Tongue (tissue), 2 donors: ENCODE data around the gene SCUBE3. TPM values are rescaled to one million over a fixed set of nuclear protein-coding genes. Genes with fewer than 3 reads are reported as not detected.
A peak's percentile ranks its signal among the peaks of the same experiment; 100 is the strongest.

Experiments used
- DNase-seq: peaks from one replicate; pipeline ENCODE4 v3.0.0-alpha.2; 2015
- total RNA-seq: library from RNA; depleted of rRNA; stranded (reverse); fragments of >200 nt; gene quantifications from one replicate; pipeline ENCODE4 v1.2.3, GENCODE V29; 2014

Gene SCUBE3
- total RNA-seq, 1 donor from 2014 or later = 1.3 TPM

GRCh38 chr6:35272005-35272404 lies 58.2 kb downstream of the SCUBE3 start:
- no peak for DNase-seq

- no peak for DNase-seq
These were observed 60.2 kb downstream of the SCUBE3 start for GRCh38 chr6:35273822-35274559.

- peak; percentile 35 for DNase-seq
These were observed 62.0 kb downstream of the SCUBE3 start for GRCh38 chr6:35275744-35276260.

DNA sequence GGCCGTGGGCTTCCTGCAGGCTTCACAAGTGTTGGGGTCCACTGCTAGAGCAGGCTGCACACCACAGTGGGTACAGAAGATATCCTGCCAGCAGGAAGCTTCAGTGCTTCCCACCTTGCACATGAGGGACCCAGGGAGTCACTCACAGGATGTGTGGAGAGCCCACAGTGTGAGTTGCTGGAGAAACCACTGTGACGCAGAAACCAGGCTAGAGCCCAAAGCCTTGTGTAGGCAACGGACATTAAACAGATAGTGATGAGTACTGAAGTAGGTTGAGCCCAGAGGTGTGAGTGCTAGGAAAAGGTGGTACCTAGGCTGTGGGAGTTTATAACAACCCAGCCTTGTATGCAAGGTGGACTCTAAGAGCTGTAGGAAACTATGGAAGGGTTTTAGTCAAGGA lies 65.0 kb downstream of the SCUBE3 start:
- no peak for DNase-seq

GRCh38 chr6:35280903-35281302 lies 67.1 kb downstream of the SCUBE3 start:
- no peak for DNase-seq

DNA sequence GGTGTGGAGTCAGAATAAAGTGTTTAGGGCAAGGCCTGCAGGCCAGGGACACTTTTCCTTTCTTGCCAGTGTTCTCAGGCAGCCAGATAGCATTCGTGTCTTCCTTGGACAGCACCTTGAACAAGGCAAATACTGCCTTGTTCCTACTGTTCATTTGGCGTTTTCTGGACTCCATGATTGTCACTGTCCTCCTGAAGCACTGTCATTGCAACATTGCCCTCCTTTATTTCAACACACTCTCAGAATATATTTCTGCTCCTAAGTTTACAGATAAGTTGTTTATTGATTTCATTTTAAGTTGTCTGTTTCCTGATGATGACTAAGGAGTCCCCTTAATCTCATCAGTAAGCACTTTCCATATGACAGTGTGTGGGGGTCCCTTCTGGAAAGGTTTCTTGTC lies 68.7 kb downstream of the SCUBE3 start:
- no peak for DNase-seq

DNA sequence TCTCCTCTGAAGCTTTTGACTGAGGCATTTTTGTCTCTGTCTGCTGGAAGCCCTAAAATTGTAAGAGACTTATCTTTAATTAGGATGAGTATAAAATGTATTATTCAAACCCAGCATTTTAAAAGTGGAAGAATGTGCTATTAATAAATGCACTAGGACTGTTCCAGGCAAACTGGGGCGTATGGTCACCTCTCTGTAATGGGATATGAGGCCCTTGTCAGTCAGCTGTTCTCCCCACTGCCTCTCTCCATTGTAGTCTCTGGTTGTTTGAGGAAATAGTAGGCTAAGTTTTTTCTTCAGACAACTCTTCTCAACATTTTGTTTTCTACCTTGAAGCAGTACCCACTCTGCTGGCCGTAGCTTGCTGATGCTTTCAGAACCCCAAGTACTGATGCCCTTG lies 69.6 kb downstream of the SCUBE3 start:
- no peak for DNase-seq

GRCh38 chr6:35287671-35288396 lies 74.1 kb downstream of the SCUBE3 start:
- peak; percentile 15 for DNase-seq

GRCh38 chr6:35288834-35289233 lies 75.1 kb downstream of the SCUBE3 start:
- DNase-seq = no peak

DNA sequence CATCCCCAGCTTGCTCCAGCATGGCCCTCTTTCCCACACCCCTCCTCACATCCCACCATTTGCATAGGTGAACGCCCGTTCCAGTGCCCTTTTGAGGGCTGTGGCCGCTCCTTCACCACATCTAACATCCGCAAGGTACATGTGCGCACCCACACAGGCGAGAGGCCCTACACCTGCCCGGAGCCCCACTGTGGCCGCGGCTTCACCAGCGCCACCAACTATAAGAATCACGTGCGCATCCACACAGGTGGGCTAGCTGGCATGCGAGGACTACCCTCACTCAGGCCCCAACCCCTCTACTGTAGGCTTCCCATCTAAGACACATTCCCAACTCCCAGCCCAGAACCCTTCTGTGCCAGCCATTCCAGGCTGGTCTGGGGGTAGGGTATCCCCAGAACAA lies 77.7 kb downstream of the SCUBE3 start:
- DNase-seq = no peak

DNA sequence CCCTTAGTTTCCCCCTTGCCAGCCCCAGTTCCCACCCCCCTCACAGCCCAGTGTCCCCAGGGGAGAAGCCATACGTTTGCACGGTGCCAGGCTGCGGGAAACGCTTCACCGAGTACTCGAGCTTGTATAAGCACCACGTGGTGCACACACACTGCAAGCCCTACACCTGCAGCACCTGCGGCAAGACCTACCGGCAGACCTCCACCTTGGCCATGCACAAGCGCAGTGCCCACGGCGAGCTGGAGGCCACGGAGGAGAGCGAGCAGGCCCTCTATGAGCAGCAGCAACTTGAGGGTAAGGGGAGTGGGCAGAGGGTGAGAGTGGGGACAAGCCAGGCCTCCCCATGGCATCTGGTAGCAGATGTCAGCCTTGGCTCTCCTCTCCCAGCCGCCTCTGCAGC lies 78.7 kb downstream of the SCUBE3 start:
- DNase-seq = no peak

DNA sequence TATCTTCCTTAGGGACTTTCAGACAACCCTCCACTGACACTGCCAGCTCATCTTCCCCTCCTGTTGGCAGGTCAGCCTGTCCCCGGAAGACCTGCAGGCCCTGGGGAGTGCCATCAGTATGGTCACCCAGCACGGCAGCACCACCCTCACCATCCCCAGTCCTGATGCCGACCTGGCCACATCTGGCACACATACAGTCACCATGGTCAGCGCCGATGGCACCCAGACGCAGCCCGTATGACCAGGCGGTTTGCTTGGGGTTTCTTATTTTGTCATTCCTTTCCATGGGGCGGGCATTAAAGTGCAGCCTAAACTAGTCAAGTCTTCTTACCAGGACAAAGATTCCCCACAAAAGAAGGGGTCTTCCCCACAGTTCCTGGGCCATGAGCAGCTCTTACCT lies 79.9 kb downstream of the SCUBE3 start:
- no peak for DNase-seq

DNA sequence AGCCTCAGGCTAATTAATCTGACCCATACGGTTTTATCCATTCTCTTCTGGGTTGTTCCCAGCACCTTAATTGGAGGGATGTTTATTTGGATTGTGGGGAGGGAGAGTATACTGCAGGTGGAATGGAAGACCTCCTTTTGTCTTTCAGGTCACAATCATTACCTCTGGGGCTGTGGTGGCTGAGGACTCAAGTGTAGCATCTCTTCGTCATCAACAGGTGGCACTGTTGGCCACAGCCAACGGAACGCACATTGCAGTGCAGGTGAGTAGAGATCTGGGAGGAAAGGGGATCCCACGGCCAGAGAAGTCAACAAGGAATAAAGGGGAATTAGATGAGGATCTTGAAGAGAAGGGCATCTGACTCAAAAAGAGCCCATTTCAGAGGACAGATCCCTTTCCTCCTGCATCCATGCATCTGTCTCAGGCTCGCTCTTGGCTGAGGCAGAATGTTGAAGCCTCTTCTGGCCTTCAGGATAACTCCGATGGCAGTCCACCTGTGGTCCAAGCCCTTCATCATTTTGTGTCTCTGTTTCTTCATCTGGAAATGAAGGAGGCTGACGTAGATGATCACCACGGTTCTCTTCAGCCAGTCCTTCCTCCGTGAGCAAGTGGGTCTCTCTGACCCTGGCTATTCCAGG lies 80.7 kb downstream of the SCUBE3 start:
- peak; percentile 48 for DNase-seq

DNA sequence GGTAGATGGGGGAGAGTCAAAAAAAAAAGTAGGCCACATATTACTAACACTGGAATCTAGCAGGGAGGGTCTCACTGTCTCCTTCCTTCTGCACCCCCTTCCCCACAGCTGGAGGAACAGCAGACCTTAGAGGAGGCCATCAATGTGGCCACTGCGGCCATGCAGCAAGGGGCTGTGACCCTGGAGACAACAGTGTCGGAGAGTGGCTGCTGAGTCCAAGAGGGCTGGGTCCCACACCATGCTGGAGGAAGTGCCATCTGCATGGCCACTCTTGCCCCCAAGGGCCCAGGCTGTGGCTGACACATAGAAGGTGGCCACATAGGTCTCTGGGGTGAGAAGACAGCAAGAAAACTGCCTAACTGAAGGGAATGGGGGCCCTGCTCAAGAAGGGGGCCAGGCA lies 81.3 kb downstream of the SCUBE3 start:
- DNase-seq = no peak

GRCh38 chr6:35295521-35296315 lies 82.0 kb downstream of the SCUBE3 start:
- no peak for DNase-seq

DNA sequence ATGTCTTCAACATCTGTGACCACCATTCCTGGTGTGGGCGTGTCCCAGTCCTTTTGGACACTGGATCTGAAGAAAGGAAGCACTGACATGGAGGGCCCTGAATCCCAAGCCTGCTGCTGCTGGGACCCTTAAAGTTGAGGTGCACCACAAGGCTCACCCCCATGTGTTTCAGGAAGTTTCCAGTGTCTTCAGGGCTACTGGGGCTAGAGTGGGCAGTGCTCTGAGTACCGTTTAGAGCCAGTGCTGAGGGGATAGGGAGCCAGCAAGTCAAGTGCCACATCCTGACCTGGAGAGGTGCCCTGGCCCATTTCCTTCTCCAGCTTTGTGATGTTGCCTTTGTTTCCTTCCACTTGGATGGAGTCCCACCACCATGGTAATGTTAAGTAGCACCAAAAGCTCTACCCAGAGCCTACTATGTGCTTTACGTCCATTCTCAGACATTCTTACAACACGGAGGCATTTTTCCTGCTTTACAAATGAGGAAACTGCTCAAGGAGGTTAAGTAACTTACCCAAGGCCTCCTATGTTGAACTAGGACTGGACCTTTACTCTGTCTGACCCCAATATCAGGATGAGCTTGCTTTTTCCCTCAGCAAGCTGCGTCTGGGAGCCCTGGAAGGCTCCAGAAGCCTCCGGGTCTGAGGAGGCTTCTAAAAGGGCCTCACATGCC lies 83.3 kb downstream of the SCUBE3 start:
- DNase-seq = no peak

- DNase-seq = peak; percentile 92
These were observed 84.1 kb downstream of the SCUBE3 start, which contains the start of gene DEF6 for GRCh38 chr6:35297601-35298481. Gene DEF6, plus strand, starts transcription at chr6:35297818. Its CDS starts 39 bp downstream, at chr6:35297857.

GRCh38 chr6:35298625-35299140 lies 84.9 kb downstream of the SCUBE3 start:
- DNase-seq = no peak

GRCh38 chr6:35299674-35300073 lies 85.9 kb downstream of the SCUBE3 start:
- no peak for DNase-seq

DNA sequence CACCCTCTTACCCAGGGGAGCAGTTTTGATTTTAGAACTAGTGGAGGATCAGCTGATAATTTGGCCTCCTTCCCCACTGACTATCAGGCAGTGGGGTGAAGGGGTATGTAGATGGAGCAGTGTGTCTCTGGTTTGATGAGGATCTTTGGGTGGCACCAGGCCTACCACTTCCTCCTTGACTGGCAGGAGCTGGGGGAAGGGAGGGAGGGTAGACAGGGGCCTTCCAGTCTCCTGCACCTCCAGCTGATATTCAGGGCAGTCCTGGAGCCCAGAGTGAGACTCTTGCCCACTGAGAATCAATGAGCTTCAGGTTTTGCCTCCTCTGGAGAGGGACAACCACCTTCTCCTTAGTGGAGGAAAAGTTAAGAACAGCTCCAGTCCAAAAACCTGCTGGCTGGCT lies 87.1 kb downstream of the SCUBE3 start:
- DNase-seq = no peak
